ENCODE measurements around the gene ANG.
"Not testable (repeated sequence)": the region's sequence is repeated elsewhere in the genome, so short reads cannot be mapped to it uniquely, and the experiment has no call there.

ANG gene
- total RNA-seq = 0.27 to 0.31 reads per million in 2 donors

DNA sequence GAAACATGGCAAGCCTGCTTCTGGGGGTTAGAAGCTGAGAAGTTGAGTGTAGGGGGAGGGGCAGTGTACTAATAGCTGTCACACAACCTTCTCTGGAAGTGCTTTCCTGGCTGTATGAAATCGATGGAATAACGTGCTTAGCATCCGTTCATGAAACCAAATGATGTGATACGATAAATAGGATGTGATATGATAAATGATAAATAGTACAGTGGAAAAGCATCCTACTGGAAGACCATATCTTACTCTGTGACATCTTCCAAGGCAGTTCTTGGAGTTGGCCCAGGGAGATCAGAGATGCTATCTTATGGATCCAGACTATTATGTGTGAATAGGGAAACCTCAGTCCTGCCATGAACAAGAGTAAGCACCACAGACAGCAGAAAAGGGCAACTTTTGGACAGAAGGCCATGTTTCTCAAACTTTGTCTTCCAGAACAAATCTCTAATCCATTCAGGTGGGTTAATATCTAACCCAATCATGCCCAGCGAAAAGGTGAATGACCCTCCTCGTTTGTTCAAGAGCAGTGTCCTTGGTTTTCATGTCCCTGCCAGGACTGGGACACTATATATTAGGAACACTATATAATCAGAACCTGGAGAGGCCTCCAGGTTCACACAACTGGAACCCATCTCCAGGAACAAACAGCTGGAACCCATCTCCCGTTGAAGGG, at the start of gene ANG:
ANG (plus strand) TSS at position 598 of the 673 bp plus-strand sequence. CDS start 4,801 bp downstream, outside the sequence.
- DNase-seq = no peak

DNA sequence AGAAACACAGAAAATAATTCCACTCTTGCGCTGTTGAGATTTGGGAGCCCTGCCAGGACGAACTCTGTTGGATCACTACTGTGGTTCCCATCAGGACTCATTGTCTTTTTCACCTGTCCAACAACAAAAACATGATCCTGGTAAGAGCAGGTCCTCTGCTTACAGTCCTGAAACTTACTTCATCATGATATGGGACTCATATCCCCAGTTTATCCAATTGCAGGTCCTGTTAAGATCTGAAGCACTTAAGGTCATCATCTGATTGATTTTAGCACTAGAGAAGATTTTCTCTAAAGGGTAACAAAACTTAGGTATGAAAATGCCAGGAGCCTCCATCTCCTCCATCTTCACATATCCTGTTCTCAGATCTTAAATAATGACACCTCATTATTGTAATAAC, 47.0 kb upstream of the ANG start, which contains the start of gene OR6S1:
OR6S1 (minus strand) TSS at position 101 of the 400 bp plus-strand sequence; CDS start at position 101, 0 bp downstream.
- DNase-seq = no peak

DNA sequence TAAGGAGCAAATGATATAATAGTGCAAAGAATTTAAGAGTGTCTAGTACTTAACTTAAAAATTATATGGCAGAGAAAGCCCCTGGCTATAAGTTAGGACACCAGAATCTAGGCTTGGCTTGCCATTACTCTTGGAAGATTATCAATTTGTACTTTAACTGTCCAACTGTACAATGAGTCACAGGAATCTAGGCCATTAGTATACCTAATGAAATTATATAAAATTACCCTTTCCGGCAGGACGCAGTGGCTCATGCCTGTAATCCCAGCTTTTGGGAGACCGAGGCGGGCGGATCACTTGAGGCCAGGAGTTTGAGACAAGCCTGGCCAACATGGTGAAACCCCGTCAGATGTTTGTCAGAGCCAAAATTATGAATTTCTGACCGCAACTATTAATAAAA, 46.4 kb upstream of the ANG start:
- DNase-seq = no peak

DNA sequence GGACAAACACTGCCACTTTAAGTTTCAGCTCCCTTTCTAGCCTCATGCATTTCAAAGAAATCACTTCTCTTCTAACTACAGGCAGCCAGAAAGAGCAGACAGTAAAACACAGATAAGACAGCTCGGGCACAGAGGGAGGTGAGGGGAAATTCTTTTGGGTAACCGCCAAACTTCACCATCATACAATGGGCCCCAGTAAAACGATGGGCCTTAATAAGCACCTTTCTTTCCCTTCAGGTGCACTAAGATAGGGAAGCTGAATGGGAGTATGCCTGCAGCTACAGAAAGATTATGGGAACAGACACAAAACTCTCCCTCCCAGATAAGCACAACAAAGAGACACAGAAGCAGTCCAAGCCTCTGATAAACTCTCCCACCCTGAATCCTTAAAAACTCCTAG, 45.8 kb upstream of the ANG start:
- not testable (repeated sequence) for DNase-seq

DNA sequence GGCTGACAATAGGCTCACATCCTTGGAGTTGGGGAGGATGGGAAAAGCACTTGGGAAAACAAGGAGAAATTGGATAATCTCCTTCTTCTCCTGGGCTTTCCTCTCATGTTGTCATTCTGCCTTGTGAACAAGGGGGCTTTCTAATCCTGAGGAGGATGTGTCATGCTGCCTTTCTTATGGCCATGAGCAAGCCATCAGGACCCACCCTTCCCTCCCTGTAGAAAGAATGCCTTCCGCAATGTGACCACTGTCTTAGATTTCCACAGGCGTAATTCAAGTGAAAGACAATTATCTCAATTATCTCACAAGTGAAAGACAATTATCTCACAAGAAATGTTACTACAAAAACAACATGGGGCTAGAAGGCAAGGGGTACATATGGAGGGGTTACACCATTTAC, 44.0 kb upstream of the ANG start:
- DNase-seq = no peak

DNA sequence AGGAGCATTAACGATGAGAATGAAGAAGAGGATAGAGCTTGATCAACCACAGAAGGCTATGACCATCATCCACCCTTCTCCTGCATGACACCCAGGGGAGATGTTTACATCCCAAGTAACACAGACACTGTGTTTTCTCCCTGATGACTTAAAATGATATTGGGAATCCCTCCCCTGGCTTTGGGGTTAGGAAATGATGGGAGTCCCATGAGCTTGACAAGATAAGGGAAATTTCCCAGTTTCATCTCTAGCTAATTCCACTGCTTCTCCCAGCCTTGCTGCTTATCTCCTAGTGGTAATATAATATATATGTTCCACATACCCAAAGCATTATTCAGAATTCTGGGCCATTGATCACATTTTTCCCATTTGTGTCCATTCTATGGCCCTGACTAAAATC, 43.1 kb upstream of the ANG start:
- DNase-seq = no peak

DNA sequence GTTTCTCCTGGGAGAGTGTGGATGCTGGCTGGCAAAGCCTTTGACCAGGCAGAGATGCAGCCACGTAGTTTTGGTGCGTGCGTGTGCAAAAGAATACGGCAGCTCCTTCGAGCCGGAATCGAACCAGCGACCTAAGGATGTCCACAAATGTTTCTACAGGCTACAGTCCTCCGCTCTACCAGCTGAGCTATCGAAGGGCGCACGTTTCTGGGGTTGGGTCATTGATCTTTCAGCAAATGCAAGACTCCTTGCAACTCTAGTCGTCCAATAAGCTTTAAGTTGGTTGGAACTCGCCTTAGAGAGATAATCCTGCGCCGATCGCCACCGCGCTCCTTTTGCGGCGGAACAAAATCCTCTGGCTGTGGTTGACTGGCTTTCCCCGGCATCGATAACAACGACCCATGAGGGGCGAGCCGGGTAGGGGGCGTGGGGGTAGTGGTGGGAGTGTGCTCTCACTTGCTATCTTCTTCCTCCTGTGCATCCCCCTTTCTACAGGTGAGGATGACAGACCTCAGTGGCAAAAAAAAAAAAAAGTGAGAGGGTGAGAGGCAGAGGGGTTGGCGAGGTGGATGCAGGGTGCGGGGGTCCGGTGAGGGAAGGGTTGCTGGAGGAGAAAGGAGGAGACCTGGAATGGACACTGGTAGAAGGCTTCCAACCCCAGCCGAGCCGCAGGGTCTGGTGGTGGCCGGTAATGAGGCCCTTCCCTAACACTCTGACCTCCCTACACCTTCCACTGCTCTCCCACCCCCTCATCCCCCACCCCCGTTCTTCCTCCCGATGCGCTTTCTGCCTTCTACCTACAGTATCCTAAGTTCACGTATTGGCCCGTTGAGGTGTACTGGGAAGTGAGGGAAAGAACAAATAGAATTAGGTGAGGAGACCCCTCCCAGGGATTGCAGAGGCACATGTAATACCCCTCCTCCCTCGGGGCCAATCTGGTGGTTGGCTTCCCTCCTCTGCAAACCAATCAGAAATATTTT, 35.3 kb upstream of the ANG start:
- DNase-seq = peak in 3 of 5 experiments; percentile 19 to 75 (median 31)

DNA sequence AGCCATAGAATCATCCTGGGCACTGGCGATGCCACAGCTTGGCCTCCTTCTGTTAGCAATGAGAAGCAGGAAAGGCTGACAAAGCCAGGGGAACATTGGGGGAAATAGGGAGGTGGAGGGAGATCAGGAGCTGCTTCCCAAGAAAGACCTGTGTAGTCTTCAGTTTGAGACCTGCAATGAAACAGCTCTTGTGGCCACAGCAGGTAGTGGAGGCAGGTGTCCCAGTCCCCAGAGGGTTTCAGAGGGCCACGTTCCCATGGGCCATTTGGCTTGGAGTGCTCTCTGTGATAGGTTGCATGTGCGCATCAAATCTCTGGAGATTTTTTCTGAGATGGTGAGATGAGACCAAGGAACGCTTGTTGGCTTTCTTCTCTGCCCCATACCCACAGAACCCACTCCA, 32.7 kb upstream of the ANG start:
- DNase-seq = no peak

DNA sequence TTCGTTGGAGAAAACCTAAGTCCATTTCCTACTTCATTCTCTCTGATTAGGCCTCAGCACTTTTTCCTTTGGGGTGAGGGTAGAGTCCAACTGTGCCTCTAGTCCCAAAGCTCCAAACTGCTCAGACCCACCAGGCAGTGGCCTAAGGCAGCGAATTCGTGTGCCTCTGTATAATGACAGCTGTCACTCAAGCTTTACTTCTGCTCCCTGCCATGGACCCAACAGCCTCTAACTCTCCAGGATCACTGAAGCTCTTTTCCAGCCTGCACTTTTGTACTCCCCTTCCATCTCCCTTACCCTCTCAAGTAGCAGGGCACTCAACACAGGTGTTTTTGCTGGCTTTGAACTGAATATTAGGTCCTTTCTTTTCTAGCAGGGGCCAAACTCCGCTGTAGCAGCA, 32.3 kb upstream of the ANG start:
- no peak for DNase-seq

DNA sequence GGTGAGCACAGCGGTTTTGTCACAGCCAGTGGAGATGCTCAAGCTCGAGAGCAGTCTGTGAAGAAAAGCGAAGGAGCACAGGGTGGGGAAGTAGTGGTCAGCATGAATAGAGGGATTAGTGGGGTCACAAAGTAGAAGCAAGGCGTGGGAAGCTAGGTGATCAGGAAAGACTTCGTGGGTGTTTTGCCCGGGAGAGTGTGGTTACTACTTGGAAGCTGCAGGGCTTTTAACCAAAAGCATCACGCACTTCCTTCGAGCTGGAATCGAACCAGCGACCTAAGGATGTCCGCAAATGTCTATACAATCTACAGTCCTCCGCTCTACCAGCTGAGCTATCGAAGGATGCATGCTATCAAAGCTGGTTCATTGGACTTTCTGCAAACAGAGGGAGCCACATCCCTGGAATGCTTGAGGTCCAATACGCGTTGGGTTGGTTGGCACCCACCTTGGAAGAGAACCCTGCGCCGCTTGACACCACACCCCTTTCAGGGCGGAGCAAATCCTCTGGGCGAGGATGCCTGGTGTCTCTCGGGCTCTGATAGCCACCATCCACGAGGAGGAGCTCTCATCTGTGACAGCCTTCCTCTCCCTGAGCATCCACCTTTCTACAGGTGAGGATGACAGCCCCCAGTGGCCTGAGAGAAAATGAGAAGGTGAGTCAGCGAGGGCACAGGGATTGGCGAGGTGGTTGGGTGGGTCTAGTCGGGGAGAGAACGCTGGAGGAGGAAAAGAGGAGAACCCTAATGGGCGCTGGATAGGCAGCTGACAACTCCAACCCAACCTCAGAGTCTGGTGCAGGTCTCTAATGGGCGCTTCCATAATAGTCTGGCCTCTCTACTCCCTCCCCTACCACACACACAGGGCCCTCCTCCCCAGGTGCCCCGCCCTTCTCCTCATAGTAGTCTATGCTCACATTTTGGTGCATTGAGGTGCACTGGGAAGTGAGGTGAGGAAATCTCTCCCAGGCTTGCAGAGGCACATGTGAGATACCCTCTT, 31.1 kb upstream of the ANG start:
- peak in 1 of 5 experiments; percentile 27 for DNase-seq

DNA sequence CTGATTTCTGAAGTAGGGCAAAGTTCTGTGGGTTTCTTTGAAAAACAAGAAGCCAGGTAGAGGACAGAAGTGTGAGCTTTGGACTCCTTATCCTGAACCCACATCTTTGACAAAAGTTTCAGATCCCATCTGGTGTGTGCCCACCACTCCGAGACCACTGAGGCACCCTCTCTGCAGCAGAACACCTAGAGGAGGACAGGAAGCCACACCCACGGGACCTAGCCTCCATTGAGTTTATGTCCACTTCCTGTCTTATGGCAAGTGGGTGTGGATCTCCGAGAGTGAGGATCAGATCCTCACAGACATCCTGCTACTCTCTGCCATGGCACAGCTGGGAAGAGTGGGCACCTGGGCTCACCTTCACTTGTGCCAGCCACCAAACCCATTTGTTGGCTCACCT, 30.3 kb upstream of the ANG start:
- no peak for DNase-seq

DNA sequence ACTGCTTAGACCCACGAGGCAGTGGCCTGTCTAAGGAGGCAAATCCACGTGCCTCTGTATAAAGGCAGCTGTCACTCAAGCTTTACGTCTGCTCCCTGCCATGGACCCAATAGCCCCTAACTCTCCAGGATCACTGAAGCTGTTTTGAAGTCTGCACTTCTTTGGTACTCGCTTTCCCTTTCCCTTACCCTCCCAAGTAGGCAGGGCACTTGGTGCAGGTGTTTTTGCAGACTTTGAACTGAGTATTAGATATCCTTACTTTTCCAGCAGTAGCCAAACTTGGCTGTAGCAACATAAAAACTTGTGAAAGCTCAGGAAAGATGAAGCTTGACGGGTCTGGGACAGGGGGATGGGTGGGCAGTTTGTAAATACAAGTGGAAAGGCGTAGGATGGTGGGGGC, 29.2 kb upstream of the ANG start:
- no peak for DNase-seq

DNA sequence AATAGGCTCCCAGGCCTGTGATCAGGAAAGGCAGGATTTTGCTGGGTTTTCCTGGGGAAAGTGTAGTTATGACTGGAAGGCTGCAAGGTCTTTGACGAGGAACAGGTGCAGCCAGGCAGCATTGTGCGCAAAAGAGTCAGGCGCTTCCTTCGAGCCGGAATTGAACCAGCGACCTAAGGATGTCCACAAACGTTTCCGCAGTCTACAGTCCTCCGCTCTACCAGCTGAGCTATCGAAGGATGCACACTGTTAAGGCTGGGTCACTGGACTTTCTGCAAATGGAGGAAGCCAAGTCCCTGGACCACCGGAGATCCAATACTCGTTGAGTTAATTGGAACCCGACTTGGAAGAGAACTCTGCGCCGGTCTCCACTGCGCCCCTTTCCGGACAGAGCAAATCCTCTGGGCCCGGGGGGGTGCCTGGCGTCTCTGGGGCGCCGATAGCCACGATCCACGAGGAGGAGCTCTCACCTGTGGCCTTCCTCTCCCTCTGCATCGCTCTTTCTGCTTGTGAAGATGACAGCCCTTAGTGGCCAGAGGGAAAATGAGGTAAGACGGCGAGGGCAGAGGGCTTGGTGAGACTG, 28.7 kb upstream of the ANG start:
- DNase-seq = no peak

DNA sequence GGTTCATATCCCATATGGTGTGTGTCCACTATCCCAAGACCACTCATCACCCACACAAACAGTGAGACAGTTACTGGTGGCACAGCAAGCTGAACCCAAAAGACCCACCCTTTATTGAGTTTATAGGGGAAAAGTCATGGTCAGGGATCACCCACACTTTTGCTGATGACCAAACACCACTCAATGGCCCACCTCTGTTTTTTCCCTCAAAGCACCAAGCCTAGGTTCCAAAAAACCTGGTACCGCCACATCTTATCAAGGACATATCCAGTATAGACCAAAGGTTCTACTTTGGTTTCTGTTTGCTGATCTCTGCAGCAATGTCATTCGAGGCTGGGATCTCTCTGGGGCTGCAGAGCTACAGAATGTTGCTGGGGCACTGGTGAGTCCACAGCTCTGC, 27.4 kb upstream of the ANG start:
- DNase-seq = no peak

DNA sequence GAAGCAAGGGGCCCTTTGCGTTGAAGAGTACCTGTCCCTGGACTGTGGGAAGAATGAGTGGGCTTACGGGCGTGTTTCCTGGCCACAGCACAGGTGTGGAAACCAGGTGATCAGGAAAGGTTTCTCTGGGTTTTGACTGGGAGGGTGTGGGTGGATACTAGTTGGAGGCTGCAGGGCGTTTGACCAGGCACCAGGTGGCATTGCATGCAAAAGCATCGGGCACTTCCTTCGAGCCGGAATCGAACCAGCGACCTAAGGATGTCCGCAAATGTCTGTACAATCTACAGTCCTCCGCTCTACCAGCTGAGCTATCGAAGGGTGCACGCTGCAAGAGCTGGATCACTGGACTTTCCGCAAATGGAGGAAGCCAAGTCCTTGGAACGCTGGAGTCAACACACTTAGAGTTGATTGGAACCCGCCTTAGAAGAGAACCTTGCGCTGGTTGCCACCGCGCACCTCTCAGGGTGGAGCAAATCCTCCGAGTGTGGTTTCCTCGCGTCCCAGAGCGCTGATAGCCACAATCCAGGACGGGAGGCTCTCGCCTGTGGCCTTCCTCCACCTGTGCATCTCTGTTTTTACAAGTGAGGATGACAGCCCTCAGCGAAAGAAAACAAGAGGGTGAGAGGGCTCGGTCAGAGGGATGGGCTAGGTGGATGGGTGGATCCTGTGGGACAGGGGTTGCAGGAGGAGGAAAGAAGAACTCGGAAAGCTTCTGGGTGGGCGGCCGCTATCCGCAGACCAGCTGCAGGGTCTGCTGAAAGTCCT, 25.4 kb upstream of the ANG start:
- DNase-seq = peak; percentile 37 to 89 (median 64)

DNA sequence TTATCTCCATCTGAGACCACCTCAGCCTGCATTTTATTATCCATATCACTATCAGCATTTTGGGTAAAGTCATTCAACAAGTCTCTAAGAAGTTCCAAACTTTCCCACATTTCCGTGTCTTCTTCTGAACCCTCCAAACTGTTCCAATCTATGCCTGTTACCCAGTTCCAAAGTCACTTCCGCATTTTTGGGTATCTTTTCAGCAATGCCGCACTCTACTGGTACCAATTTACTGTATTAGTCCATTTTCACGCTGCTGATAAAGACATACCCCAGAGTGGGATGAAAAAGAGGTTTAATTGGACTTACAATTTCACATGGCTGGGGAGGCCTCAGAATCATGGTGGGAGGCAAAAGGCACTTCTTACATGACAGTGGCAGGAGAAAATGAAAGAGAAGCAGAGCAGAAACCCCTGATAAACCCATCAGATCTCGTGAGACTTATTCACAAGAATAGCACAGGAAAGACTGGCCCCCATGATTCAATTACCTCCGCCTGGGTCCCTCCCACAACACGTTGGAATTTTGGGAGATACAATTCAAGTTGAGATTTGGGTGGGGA, 22.1 kb upstream of the ANG start:
- not testable (repeated sequence) for DNase-seq

DNA sequence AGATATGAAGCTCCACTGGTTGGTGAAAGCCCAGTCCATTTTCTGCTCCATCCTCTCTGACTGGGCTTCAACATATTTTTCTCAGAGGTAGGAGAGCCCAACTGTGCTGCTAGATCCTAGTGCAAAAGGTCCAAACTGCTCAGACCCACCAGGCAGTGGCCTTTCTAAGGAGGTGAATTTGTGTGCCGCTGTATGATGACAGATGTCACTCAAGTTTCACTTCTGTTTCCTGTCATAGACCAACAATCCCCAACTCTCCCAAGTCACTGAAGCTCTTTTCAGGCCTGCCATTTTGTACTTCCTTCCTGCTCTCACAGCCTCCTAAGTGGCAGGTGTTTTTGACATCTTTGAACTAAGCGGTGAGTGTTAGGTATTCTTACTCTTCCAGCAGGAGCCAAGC, 20.6 kb upstream of the ANG start:
- DNase-seq = peak in 1 of 5 experiments; percentile 77

DNA sequence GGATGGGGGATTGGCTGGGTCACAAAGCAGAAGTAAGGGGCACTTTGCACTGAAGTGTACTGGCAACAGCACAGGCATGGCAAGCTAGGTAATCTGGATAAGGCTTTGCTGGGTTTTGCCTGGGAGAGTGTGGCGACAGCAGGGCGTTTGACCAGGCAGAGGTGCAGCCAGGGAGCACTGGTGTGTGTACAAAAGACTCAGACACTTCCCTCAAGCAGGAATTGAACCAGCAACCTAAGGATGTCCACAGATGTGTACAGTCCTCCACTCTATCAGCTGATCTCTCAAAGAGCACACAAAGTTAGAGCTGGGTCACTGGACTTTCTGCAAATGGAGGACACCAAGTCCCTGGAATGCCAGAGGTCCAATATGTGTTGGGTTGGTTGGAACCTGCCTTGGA, 19.6 kb upstream of the ANG start:
- DNase-seq = no peak

DNA sequence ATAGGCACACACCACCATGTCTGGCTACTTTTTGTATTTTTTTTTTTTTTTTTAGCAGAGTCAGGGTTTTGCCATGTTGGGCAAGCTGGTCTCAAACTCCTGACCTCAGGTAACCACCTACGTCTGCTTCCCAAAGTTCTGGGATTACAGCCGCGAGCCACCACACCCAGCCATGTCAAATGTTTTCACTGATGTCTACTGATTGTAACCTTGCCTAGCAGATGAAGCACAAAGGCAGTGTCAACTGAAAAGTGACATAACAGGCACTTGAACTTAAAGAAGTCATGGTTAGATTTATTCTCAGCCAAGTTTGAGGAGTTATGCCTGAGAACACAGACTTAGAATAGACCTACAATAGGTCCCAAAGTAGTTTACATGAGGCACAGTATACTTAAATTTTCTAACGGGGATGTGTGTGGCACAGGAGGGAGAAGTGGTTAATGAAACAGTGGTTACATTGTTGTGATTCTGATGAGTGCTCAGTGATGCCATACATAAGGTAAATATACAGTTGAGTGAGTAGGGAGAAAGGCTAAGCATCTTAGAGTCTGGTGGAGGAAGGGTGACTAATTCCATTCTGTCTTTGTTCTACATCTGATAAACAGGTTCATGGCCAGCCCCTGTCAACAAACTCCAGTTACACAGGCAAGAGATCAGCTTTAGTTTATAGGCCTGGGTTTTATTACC, 16.8 kb upstream of the ANG start:
- peak in 1 of 5 experiments; percentile 76 for DNase-seq

DNA sequence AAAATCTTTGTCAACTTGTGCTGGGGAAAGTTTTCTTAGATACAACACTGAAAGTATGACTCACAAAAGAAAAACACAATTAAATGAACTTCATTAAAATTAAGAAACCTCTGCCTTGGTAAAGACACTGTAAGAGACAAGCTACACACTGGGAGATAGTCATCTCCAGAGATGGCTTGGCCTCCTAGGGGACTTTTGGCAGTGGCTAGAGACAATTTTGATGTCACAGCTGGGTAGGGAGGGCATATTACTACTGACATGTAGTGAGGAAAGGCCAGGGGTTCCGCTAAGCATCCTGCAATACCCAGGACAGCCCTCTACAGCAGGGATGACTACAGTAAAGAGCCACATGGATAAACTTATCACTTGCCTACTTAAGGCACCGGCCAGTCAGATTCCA, 12.9 kb upstream of the ANG start:
- DNase-seq = peak in 1 of 5 experiments; percentile 61

Measured in T-helper 2 cell (primary cell).